Activated CD4-positive, alpha-beta memory T cell treated with anti-CD3 and anti-CD28 coated beads, Interleukin-2, amount 10 ng/mL, durations not matched to agents 7 days and 5 days (primary cell): ENCODE measurements around the gene PDE4D. TPM values are rescaled to one million over a fixed set of nuclear protein-coding genes. Genes with fewer than 3 reads are reported as not detected.
"Not testable (repeated sequence)": the region's sequence is repeated elsewhere in the genome, so short reads cannot be mapped to it uniquely, and the experiment has no call there.

Experiments
- CTCF ChIA-PET: fragments of 350-600 bp; sonication (Branson Sonifier 250); formaldehyde crosslinking; loops from one replicate; lab custom pipeline; 2021; ENCODE audit warnings: antibody characterized with exemption, inconsistent platforms; lab: Charles Lee
- POLR2A ChIA-PET: fragments of 350-600 bp; sonication (Branson Sonifier 250); formaldehyde crosslinking; loops from one replicate; lab custom pipeline; 2021; ENCODE audit warnings: antibody characterized with exemption; lab: Charles Lee
- DNase-seq: peaks from one replicate; pipeline ENCODE4 v3.0.0-alpha.2; 2020
- H3K27ac Mint-ChIP-seq: one replicate; pipeline ENCODE4 v1.8.0; 2021; ENCODE audit warnings: mild to moderate bottlenecking, mixed read lengths
- H3K27me3 Mint-ChIP-seq: one replicate; pipeline ENCODE4 v1.8.0; 2021; ENCODE audit warnings: mixed read lengths
- H3K36me3 Mint-ChIP-seq: one replicate; pipeline ENCODE4 v1.8.0; 2021; ENCODE audit warnings: low read depth, mixed read lengths
- H3K4me1 Mint-ChIP-seq: one replicate; pipeline ENCODE4 v1.8.0; 2021; ENCODE audit warnings: mixed read lengths
- H3K4me3 Mint-ChIP-seq: one replicate; pipeline ENCODE4 v1.8.0; 2021; ENCODE audit warnings: mild to moderate bottlenecking, mixed read lengths
- H3K9me3 Mint-ChIP-seq: one replicate; pipeline ENCODE4 v1.8.0; 2021; ENCODE audit warnings: mixed read lengths
- total RNA-seq, 2 experiments: library from RNA; stranded (reverse); gene quantifications; one replicate each; pipeline ENCODE4 v1.2.3, GENCODE V29; 2021

PDE4D gene
- total RNA-seq, 2 experiments from 2014 or later: 123 to 126 TPM

DNA sequence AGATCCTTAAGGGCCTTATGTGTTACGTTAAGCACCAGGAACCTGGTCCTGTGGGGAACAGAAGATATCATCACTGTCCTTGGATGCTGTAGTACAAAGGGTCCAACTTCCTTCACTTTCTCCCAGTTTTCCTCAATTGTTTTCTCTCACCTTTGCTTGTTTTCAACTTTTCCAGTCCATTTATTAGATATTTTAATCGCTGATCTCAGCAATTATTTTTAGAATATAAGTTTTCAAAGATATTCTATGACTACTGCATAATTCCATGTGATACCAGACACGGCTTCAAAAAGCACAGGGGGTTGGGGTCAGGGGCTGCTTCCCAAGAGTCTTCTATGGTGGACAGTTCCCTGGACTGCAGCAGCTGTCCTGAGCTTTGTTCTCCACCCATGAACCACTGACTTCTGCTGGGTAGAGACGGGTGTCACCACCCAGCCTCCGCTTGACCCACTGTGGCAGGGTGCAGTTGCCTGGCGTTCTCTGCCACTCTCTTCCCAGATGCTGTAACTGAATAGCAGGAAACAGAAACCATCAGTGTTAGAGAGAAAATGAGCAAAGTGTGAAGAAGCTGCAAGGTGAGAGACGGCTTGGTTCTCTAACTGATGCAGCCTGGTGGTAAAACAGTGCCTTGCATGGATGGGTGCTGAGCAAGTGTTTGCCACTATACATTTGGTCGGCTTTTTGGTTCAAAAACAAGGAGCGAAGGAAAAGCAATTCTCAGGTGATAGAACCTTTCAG lies 927.7 kb downstream of the PDE4D start:
- ChIA-PET POLR2A (interaction anchor here (1.0 kb wide), 1 partner anchor 24 kb away, joined by 3 read pairs; no protein-coding TSS in a partner anchor), CTCF (no interaction called here)
- Mint-ChIP-seq H3K4me1 (peaks cover 3% of the 10 kb centered on the region), H3K36me3 (peaks cover 6% of the 10 kb centered on the region), H3K27me3 (peaks cover 2% of the 10 kb centered on the region), H3K4me3 (no peak overlapping the region), H3K27ac (no peak overlapping the region), H3K9me3 (no peaks in the 10 kb centered on the region)
- no peak for DNase-seq

DNA sequence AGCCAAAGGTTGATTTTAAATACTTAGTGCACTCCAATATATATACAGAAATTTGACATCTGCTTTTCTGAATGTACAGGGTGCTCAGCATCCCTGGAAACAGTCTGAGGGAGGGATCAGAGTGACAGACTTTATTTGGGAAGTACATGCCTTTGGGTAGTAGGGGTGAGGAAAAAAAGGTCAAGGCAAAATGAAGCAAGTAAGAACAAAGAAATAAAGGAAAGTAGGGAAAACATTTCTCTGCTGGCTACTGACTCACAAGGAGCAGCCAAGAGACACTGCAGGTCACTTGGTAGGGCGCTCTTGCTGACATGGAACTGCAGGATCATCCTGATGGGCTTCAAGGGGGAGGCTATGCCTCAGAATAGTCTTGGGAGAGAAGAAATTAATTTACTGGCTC lies 929.7 kb downstream of the PDE4D start:
- H3K4me3 Mint-ChIP-seq: no peak overlapping the region
- ChIA-PET POLR2A (no interaction called here), CTCF (no interaction called here)
- peaks cover 2% of the 10 kb centered on the region for H3K27me3 Mint-ChIP-seq
- no peaks in the 10 kb centered on the region for H3K9me3 Mint-ChIP-seq
- H3K36me3 Mint-ChIP-seq: no peaks in the 10 kb centered on the region
- H3K27ac Mint-ChIP-seq: no peak overlapping the region
- no peak for DNase-seq
- H3K4me1 Mint-ChIP-seq: peaks cover 3% of the 10 kb centered on the region

DNA sequence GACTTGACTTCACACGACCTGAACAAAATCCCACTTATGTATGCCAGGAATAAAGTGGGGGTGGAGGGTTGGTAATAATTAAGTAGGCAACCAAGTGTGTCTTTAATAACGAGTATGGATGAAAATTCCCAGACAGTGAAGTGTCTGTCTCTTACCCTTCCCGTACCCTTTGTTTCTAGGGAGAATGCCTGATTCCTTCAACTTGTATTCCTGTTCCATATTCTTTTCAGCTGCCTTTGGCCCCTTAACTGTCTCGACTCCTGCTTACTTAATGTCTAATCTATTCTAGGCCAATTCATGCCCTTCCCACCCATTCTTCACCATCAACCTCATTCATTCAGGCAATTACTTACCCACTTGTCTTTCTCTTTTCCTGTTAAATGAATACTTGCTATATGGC lies 930.2 kb downstream of the PDE4D start:
- Mint-ChIP-seq H3K27ac (no peak overlapping the region), H3K4me3 (no peak overlapping the region)
- CTCF ChIA-PET: no interaction called here

DNA sequence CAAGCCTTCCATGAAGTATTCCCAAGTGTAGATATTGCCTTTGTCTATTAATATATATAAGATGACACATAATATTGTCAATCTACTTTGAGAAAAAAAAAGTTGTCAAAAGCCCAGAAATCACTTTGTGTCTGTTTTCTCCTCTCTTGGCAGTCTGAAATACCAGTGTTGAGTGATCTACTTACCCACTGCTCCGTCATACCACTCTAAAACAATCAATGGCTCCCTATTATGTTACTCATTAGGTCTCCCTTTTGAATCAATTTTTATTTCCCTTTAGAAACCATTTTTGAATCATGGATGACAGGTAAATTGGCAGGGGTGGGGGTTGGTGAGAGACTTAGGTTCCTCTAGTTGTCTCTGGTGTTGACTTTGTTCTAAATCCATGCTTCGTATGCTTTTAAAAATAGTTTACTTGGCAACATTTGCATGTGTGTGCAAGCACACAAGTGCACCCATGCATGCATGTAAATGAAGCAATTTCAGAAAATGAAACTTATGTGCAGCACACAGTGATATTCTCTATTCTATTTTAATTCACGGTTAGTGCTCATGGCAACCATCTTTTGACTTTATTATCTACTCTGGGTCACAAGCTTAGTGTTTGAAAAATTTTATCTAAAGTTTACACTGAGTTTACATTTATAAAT lies 931.8 kb downstream of the PDE4D start:
- ChIA-PET POLR2A (no interaction called here), CTCF (no interaction called here)
- H3K4me3 Mint-ChIP-seq: no peak overlapping the region
- no peaks in the 10 kb centered on the region for H3K9me3 Mint-ChIP-seq
- no peak overlapping the region for H3K27ac Mint-ChIP-seq
- no peak for DNase-seq
- H3K4me1 Mint-ChIP-seq: no peaks in the 10 kb centered on the region
- H3K27me3 Mint-ChIP-seq: peaks cover 2% of the 10 kb centered on the region
- no peaks in the 10 kb centered on the region for H3K36me3 Mint-ChIP-seq

More for the DNA sequence above, 930.2 kb downstream of the PDE4D start:
- no peak for DNase-seq
- H3K27me3 Mint-ChIP-seq: peaks cover 2% of the 10 kb centered on the region
- POLR2A ChIA-PET: no interaction called here
- H3K4me1 Mint-ChIP-seq: peaks cover 3% of the 10 kb centered on the region
- no peaks in the 10 kb centered on the region for H3K9me3 Mint-ChIP-seq
- H3K36me3 Mint-ChIP-seq: no peaks in the 10 kb centered on the region

DNA sequence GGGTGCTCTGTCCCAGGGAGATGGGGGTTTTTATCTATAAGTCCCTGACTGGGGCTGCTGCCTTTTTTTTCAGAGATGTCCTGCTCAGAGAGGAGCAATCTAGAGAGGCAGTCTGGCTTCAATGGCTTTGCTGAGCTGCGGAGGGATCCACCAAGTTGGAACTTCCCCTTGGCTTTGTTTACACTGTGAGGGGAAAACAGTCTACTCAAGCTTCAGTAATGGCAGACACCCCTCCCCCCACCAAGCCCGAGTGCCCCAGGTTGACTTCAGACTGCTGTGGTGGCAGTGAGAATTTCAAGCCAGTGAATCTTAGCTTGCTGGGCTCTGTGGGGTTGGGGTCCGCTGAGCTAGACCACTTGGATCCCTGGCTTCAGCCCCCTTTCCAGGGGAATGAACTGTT lies 934.8 kb downstream of the PDE4D start:
- Mint-ChIP-seq H3K27me3 (peaks cover 6% of the 10 kb centered on the region), H3K36me3 (no peaks in the 10 kb centered on the region), H3K4me1 (no peaks in the 10 kb centered on the region), H3K9me3 (no peaks in the 10 kb centered on the region), H3K27ac (no peak overlapping the region), H3K4me3 (no peak overlapping the region)
- ChIA-PET POLR2A (no interaction called here), CTCF (no interaction called here)
- DNase-seq: no peak

DNA sequence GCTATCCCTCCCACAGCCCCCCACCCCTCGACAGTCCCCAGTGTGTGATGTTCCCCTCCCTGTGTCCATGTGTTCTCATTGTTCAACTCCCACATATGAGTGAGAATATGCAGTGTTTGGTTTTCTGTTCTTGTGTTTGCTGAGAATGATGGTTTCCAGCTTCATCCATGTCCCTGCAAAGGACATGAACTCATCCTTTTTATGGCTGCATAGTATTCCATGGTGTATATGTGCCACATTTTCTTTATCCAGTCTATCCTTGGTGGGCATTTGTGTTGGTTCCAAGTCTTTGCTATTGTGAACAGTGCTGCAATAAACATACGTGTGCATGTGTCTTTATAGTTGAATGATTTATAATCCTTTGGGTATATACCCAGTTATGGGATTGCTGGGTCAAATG lies 940.3 kb downstream of the PDE4D start:
- H3K4me1 Mint-ChIP-seq, H3K36me3 Mint-ChIP-seq, CTCF ChIA-PET, H3K27ac Mint-ChIP-seq, DNase-seq, POLR2A ChIA-PET, H3K9me3 Mint-ChIP-seq, H3K4me3 Mint-ChIP-seq: not testable (repeated sequence)
- peaks cover 22% of the 10 kb centered on the region for H3K27me3 Mint-ChIP-seq

DNA sequence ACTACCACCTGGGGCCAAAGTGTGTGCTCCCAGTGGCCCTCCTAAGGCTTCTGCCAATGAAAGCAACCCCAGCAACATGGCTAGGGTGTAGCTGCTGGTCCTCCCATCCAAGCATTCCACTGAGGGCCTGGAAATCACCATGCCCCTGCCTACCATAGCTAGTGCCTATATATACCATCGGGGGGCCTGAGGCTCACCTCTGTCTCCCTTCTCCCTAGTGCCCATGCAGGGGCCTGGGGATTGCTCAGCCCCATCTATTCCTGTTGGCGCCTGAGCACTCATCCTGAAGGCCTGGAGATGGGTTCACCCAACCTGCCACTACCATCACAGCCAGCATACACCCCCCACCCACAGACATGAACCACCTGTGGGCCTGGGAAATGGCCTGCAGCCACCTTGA lies 943.3 kb downstream of the PDE4D start:
- DNase-seq: no peak
- H3K27ac Mint-ChIP-seq: no peak overlapping the region
- H3K36me3 Mint-ChIP-seq: no peaks in the 10 kb centered on the region
- peaks cover 22% of the 10 kb centered on the region for H3K27me3 Mint-ChIP-seq
- ChIA-PET POLR2A (no interaction called here), CTCF (interaction anchor here (1.3 kb wide), 1 partner anchor 9 kb away, joined by 3 read pairs; no protein-coding TSS in a partner anchor)
- no peak overlapping the region for H3K4me3 Mint-ChIP-seq
- peaks cover 3% of the 10 kb centered on the region for H3K4me1 Mint-ChIP-seq
- H3K9me3 Mint-ChIP-seq: no peaks in the 10 kb centered on the region

DNA sequence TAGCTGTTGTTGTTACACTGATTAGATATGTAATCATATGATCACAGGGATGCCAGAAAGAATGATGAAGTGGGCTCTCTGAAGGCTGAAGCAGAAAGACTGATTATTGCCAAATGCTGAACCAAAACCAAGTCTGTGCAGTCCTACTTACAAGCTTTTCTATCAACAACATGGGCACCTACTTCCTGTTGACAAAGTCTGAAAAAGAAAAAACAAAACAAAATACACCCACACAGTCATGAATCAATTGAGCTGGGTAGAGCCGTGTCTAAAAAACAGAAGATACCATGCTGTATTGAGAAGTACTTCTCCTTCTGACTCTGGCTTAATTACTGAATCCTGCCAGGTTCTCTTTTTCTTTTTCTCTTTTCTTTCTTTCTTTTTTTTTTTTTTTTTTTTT lies 947.3 kb downstream of the PDE4D start:
- CTCF ChIA-PET: interaction anchor here (0.6 to 1.0 kb wide), 2 partner anchors 88 to 89 kb away, joined by 3 to 4 read pairs; no protein-coding TSS in a partner anchor
- no peak overlapping the region for H3K4me3 Mint-ChIP-seq
- H3K36me3 Mint-ChIP-seq: no peaks in the 10 kb centered on the region
- POLR2A ChIA-PET: no interaction called here
- H3K4me1 Mint-ChIP-seq: peaks cover 3% of the 10 kb centered on the region
- no peaks in the 10 kb centered on the region for H3K9me3 Mint-ChIP-seq
- peaks cover 5% of the 10 kb centered on the region for H3K27me3 Mint-ChIP-seq
- H3K27ac Mint-ChIP-seq: no peak overlapping the region
- no peak for DNase-seq

DNA sequence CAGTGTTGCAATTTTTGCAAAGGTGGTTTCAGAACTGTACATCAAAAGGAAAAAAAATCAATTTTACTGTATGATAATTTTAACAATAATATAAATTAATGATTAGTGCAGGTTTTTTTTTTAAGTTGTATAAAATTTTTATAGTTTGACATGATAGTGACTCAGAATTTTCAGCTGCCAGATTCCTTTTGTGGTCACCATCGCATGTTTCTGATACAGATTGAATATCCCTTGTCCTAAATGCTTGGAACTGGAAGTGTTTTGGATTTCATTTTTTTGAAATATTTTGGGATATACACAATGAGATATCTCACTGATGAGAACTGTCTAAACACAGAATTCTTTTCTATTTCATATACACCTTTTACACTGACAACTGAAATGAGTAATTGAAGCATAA lies 949.3 kb downstream of the PDE4D start:
- no peaks in the 10 kb centered on the region for H3K9me3 Mint-ChIP-seq
- no peak for DNase-seq
- no peaks in the 10 kb centered on the region for H3K36me3 Mint-ChIP-seq
- POLR2A ChIA-PET: no interaction called here
- no peak overlapping the region for H3K4me3 Mint-ChIP-seq
- H3K4me1 Mint-ChIP-seq: peaks cover 3% of the 10 kb centered on the region
- H3K27me3 Mint-ChIP-seq: peaks cover 5% of the 10 kb centered on the region
- no peak overlapping the region for H3K27ac Mint-ChIP-seq
- CTCF ChIA-PET: no interaction called here

DNA sequence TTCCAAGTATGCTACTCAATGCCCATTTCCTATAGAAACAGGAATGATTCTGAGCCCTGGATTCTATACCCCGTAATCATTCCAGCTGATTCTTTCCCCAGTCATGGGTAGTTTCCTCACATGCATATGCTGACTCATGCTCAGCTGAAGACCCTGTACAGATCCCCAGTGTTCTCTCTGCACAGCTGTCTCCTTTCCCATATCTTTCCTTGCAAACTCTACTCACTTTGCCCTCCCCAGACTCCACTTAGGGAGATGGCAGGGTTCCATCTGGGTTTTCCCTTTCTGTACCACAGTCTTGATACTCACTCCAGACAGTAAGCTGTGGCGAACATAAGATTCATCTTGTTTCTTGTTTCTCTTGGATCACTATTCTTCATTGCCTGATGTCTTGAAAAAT lies 953.1 kb downstream of the PDE4D start:
- POLR2A ChIA-PET: no interaction called here
- Mint-ChIP-seq H3K27ac (no peak overlapping the region), H3K4me3 (no peak overlapping the region), H3K27me3 (no peaks in the 10 kb centered on the region), H3K4me1 (peaks cover 8% of the 10 kb centered on the region), H3K9me3 (no peaks in the 10 kb centered on the region), H3K36me3 (peaks cover 3% of the 10 kb centered on the region)
- CTCF ChIA-PET: interaction anchor here (0.9 kb wide), 1 partner anchor 10 kb away, joined by 3 read pairs; no protein-coding TSS in a partner anchor
- DNase-seq: no peak

DNA sequence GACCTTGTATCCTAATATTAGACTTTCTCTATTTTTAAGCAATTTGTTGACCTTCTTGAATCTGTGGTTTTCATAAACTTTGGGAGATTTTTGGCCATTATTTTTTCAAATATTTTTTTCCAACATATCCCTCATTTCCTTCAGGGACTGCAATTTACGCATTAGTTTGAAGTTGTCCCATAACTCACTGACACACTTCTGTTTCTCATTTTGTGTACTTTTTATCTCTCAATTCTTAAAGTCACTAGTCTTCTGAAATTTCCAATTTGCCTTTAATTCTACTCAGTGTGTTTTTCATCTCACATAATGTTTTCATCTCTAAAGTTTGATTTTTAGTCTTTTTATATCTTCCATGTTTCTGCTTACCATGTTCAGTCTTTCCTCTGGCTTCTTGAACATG lies 953.9 kb downstream of the PDE4D start:
- CTCF ChIA-PET: no interaction called here
- DNase-seq: no peak

DNA sequence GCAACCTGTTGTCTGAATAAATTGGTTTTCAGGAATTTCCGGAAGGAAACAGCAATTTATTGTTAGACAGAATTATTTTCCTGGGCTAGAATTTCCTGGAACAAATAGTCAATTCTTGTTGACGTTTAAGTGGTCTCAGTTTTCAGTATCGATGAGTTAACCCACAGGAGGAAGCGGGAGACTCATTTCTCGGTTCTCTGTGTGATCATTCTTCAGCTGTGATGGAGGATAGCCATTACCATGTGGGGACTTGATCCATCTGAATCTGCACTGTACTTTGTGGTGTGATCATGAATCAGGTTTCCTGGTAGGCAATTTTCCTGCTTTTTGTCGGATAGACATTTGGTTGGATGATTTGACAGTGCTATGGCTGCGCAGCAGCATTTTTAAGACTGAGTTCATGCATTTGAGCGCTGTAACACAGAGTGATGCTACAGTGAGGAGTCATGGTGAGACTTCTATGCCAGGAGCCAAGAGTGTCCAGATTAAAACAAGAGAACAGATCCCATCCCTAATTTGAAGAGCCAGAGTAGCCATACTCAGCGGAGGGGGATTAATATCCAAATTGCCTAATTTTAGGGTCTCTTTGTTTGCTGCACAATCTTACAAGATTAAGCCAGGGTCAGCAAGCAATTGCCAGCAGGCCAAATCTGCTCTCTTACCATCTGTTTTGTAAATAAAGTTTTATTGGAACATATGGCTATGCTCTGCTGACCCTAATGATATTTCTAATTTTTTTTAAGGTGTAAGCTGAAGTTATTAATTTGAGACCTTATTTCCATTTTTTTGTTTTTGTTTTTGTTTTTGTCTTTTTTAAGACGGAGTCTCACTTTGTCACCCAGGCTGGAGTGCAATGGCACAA lies 954.7 kb downstream of the PDE4D start:
- no peak overlapping the region for H3K27ac Mint-ChIP-seq
- H3K36me3 Mint-ChIP-seq: peaks cover 3% of the 10 kb centered on the region
- ChIA-PET CTCF (no interaction called here), POLR2A (no interaction called here)
- H3K27me3 Mint-ChIP-seq: no peaks in the 10 kb centered on the region
- DNase-seq: no peak
- peaks cover 20% of the 10 kb centered on the region for H3K4me1 Mint-ChIP-seq
- no peak overlapping the region for H3K4me3 Mint-ChIP-seq
- H3K9me3 Mint-ChIP-seq: no peaks in the 10 kb centered on the region

More for the DNA sequence above, 953.9 kb downstream of the PDE4D start:
- Mint-ChIP-seq H3K4me3 (no peak overlapping the region), H3K36me3 (peaks cover 3% of the 10 kb centered on the region), H3K27me3 (no peaks in the 10 kb centered on the region), H3K27ac (no peak overlapping the region), H3K4me1 (peaks cover 14% of the 10 kb centered on the region), H3K9me3 (no peaks in the 10 kb centered on the region)
- POLR2A ChIA-PET: no interaction called here
